CD4-positive, alpha-beta T cell treated with Interleukin-4 for 1 hour (primary cell): ENCODE measurements around the gene EXOC3L4.
A peak's percentile ranks its signal among the peaks of the same experiment; 100 is the strongest.

Experiments
- DNase-seq, 2 donors: peaks; one replicate each; pipeline ENCODE4 v3.0.0-alpha.2; 2020 to 2022

The EXOC3L4 gene

GRCh38 chr14:103071544-103072251 is 22.8 kb upstream of the EXOC3L4 start:
- DNase-seq: no peak

GRCh38 chr14:103072595-103073366 is 21.7 kb upstream of the EXOC3L4 start:
- DNase-seq: no peak

DNA sequence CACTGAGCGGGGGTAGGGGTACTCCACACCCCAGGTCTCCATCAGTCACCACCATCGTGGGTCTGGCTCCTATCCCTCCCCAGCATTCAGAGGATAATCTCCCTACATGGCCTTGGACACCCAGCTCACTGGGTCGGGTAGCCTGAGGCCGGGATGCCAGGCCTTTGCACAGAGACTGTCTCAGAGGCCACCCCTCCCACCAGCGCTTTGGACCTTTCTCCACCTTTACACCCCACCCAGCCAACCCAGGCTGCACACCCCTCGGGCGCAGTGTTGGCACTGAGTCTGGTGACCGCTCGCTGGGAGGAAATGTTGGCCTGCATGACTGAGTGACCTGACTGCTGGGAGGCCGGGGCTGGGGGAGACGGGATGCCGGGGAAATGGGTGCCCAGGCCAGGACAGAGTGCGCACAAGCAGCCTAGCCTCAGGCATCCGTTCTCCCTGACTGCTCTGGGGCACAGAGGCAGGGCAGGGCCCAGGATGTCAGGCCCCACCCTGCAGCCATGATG is 21.1 kb upstream of the EXOC3L4 start:
- no peak for DNase-seq

GRCh38 chr14:103073876-103074728 is 20.4 kb upstream of the EXOC3L4 start:
- DNase-seq: no peak

- DNase-seq: peak in 1 of 2 donors; percentile 14
Observed at GRCh38 chr14:103074729-103075367, 19.7 kb upstream of the EXOC3L4 start.

DNA sequence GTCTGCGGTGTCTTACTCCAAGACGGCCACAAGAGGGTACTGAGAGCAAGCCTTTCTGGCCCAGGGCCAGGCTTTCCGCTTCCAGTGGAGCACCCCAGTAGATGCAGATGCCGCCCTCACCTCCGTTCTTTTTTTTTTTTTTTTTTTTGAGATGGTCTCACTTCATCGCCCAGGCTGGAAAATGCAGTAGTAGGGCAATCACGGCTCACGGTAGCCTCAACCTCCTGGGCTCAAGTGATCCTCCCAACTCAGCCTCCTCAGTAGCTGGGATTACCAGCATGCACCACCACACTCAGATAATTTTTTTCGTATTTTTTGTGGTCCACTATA is 16.1 kb upstream of the EXOC3L4 start:
- DNase-seq: peak; percentile 80 to 83

DNA sequence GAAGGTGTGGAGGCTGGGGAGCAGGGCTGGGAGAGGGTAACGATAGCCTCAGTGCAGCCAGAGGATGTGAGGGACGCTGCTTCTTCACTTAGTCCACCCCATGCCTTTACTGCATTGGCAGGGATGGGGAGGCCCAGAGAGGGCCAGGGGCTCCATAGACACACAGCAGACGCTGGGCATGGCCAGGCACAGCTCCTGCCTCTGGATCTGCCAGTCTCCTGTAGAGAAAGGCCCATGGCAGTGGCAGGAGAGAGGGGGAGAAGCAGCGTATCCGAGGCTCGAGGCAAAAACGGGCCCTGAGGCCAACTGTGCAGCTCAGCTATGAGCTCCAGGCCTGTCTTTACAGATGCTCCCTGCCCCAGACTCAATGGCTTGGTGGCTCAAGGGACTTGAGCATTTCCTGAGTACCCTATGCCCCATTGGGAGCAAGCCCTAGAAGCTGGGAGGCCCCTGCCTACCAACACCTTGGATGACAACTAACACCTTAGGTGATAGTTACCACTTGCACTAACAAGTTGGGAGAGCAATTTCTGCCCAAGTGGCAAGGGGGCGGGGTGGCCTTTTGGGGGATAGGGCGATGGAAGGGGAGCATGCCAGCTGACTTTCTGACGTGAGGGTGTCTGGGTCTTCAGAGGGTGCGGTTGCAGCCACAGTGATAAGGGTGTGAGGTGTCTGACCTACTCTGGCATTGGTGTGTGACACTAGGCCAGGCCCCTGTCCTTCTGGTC is 15.5 kb upstream of the EXOC3L4 start:
- DNase-seq: no peak

DNA sequence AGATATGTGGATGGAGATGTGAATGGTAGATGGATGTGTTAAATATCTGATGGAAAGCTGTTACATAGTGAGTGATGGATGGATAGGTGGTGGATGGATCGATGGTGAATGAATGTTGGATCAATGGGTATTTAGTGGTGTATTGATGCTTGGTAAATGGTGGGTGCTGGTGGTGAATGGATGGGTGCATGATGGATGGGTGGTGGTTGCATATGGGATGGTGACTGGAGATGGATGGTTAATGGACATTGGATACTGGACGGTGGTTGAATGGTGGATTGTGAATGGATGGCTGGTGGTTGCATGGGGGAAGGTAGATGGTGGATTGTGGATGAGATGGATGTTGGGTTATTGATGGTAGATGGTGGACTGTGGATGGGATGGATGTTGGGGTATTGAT is 12.6 kb upstream of the EXOC3L4 start:
- no peak for DNase-seq

DNA sequence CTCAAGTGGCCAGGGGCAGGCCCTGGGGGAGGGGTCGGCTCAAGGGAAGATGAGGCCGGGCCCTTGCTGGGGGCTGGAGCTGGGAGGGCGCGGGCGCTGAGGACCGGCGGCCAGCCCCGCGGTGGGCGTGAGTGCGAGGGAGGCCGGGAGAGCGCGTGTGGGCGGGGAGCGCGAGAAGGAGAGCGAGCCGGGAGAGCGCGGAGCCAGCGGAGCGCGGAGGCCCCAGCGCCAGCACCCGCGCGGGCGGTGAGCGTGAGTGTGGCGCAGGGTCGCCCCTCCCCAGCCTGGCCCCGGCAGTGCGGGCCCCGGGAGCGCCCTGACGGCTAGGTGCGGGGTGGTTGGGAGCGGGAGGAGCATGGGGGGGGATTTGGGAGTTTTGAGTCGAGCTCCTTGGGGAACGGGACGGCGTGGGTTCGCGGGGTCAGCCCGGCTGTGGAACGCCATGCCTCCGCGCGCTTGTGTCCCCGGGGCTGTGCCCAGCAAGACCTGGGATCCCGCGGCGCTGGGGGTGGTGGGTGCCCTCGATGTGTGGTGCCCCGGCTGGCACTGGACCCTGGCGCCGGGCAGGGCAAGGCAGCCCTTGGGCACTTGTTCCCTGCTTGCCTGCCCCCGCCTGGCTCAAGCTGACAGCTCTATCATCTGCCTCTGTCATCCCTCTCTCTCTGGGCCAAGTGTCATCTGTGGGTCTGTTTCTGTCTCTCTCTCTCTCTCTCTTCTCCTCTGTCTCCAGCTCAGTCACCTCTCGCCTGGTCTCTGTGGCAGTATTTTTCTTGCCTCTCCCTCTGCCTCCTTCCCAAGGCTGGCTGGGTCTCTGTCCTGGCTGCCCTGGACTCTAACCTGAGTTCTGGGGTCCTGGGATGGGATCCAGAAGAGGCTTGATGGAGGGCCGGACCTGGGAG is 10.3 kb upstream of the EXOC3L4 start, which contains the start of gene LBHD2:
TSS of gene LBHD2 (plus strand) at position 190 of the 899 bp plus-strand sequence. CDS start 1,803 bp downstream, outside the sequence.
- DNase-seq: no peak

GRCh38 chr14:103085106-103086091 is 9.1 kb upstream of the EXOC3L4 start:
- no peak for DNase-seq

DNA sequence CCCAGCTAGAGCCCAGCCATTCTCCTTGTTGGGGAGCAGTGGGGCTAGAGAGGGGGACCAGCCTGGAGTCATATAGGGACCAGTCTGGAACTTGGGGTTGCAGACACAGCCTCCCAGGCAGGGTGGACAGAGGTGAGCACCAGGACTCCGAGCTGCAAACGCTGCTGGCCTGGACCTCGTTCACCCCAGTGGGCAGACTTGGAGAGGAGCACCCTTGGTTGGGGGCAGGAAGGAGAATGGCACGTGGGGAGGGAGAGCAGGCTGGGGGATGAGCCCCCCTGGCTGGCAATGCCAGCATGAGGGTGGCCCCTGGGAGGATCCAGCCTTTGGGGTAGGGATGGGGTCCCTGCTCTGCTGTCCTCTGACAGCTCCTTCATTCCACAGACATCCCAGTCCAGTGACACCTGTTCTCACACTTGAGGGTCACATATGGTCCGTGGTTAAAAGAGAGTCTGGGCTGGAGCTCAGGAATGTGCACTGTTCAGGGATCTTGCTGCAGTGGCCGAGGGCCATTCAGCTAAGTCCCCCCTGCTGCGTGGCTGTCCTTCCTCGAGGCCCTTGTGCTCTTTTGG is 7.7 kb upstream of the EXOC3L4 start:
- DNase-seq: no peak

DNA sequence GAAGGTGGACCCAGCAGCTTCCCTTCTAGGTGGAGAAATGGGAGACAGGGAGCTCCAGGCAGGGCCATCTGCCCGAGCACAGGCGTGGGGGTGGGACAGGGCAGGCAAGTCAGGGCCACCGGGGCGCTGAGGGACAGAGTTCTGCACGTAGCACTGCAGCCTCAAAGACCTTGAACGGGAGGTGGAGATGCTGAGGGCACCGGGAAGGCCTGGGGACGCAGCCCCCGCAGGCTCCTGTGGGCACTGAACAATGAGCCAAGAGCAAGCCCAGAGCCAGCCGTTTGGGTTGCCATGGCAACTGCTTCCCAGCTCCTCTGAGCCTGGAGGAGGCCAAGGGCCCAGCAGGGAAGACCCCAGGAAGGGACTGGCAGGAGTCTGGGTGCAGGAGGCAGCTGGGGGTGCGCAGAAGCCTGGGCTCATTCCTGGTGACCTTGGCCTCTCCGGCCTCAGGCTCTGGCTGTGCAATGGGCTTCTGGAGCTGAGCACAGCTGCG is 7.1 kb upstream of the EXOC3L4 start:
- no peak for DNase-seq

- DNase-seq: no peak
Observed at GRCh38 chr14:103088921-103089320, 5.6 kb upstream of the EXOC3L4 start.

DNA sequence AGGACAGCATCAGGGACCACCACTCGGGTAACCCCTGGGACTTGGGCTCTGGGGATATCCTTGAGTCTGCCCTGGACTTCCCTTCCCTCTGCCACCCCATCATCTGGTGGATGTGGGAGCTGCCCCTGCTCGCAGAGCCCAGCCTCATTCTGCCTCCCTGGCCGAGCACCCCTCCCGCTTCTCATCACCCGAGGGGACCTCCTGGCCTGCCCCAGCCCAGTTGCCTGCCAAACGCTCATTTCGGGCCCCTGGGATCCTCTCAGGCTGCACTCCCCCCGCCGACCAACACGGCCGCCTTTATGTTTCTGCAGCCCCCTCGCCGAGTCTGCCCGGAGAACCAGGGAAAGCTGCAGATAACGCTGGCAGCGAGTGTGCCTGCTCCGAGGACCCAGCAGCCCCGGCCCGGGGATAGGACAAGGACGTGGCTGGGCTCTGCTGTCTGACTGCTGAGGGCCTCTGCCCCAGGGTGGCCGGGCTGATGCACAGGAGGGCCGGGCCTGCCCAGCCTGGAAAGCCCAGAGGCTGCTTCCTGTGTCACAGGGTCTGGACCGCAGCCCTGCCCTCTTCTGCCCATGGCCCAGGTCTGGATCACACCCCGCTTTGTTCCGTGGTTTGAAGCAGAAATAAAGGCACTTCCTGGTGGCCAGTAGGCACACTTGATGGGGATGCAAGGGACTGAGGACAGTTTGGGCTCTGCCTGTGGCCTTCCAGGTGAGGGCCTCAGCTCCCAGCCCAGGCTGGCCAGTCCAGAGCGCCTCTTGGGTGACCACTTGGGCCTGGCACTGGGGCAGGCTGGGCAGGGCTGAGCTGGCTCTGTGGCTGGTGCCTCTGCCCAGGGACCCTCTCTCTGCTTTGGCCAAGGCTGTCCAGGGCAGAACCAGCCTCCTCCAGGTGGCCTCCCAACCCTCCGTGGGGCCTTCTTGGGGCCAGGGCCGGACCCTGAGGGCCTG is 4.9 kb upstream of the EXOC3L4 start:
- DNase-seq: no peak

GRCh38 chr14:103090481-103091020 is 4.0 kb upstream of the EXOC3L4 start:
- no peak for DNase-seq

DNA sequence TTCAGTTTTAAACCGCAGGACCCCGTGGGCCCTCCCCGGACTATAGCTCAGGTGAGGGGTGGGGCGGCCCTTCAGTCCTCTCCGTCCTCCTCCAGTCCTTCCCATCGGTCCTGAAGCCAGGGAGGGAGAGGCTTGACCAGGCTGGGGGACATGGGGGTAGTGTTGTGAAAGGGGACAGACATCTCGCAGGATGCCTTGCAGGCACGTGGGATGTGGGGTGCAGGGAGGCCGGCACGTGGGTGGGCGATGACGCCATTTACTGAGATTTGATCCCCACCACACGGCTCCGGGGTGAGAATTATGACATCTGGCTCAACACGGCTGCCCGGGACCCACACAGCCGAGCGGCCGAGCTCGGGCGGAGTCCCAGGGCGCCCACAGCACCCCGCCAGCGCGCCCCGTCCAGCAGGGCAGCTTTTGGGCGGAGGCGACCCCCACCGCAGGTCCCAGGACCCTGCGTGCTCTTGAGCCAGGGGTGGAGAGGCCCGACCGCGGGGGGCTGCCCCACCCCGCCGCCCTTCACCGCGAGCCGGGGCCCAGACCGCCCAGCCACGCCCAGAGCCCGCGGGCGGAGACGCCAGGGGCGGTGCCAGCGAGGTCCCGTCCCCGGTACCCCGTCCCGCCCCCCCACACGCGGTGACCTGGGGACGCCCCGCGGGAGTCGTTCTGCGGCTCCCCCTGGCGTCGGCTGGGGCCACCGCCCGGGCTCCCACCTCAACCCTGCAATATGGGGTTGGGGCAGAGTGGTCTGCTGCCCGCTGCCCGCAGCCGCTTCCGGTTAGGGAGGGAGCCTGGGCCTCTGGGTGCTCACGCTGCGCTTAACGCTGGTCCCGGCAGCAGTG is 3.3 kb upstream of the EXOC3L4 start:
- DNase-seq: peak; percentile 76 to 77

DNA sequence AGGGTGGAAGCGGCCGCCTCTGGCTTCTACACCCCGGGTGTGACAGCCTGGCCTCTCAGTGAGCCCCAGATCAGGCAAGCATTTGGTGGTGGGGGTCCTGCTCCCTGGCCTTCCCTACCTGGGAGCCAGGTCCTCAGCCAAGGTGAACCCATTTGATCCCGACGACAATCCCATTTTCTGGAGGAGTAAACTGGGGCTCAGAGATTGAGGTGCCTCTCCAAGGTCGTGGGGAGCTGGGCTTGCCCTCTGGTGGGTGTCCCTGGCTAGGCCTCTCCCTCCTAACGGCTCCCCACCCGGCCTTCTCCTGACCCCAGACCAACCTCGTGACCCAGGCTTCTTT is 2.7 kb upstream of the EXOC3L4 start:
- DNase-seq: no peak
